Activated T-cell treated with anti-CD3 and anti-CD28 coated beads, Interleukin-2, amount 50 U/mL, for 4 hours (primary cell): Measurements from ENCODE around the gene MAGI1. TPM values are rescaled to one million over a fixed set of nuclear protein-coding genes. Genes with fewer than 3 reads are reported as not detected.

Experiments used
- ATAC-seq, 2 donors: fragments of 200-7000 bp; cut with Tn5 transposase; one replicate each; pipeline ENCODE4 v1.10.0; 2021
- DNase-seq: peaks from one replicate; pipeline ENCODE4 v3.0.0-alpha.2; 2020
- H3K27me3 Mint-ChIP-seq: one replicate; pipeline ENCODE4 v1.8.0; 2021; ENCODE audit warnings: low read depth, mixed read lengths
- H3K36me3 Mint-ChIP-seq: one replicate; pipeline ENCODE4 v1.8.0; 2022; ENCODE audit warnings: mixed read lengths; ENCODE audit not compliant: insufficient read depth
- H3K4me1 Mint-ChIP-seq: one replicate; pipeline ENCODE4 v1.8.0; 2021; ENCODE audit warnings: low read depth, mixed read lengths
- H3K4me3 Mint-ChIP-seq: one replicate; pipeline ENCODE4 v1.8.0; 2021; ENCODE audit warnings: mild to moderate bottlenecking, moderate library complexity, mixed read lengths
- H3K9me3 Mint-ChIP-seq: one replicate; pipeline ENCODE4 v1.8.0; 2021; ENCODE audit warnings: mixed read lengths
- total RNA-seq, 3 donors: library from RNA; stranded (reverse); gene quantifications; one replicate each; pipeline ENCODE4 v1.2.1, GENCODE V29; 2021

MAGI1 gene
- total RNA-seq, 3 donors from 2014 or later: 0.45 to 0.76 (median 0.46) TPM

- Mint-ChIP-seq H3K36me3 (no peaks in the 10 kb centered on the region), H3K4me1 (no peaks in the 10 kb centered on the region), H3K27me3 (no peaks in the 10 kb centered on the region), H3K4me3 (no peak overlapping the region), H3K9me3 (no peaks in the 10 kb centered on the region)
- no peak for ATAC-seq
- DNase-seq: no peak
Measured at GRCh38 chr3:65828706-65829105, 210.0 kb downstream of the MAGI1 start.

- no peaks in the 10 kb centered on the region for H3K36me3 Mint-ChIP-seq
- H3K9me3 Mint-ChIP-seq: no peaks in the 10 kb centered on the region
Measured at GRCh38 chr3:65827076-65827475, 211.6 kb downstream of the MAGI1 start.

GRCh38 chr3:65824166-65824565 lies 214.6 kb downstream of the MAGI1 start:
- Mint-ChIP-seq H3K9me3 (no peaks in the 10 kb centered on the region), H3K4me1 (no peaks in the 10 kb centered on the region), H3K27me3 (no peaks in the 10 kb centered on the region), H3K4me3 (no peak overlapping the region), H3K36me3 (no peaks in the 10 kb centered on the region)
- ATAC-seq (no peak), DNase-seq (no peak)

More at GRCh38 chr3:65827076-65827475, 211.6 kb downstream of the MAGI1 start:
- no peaks in the 10 kb centered on the region for H3K27me3 Mint-ChIP-seq
- H3K4me3 Mint-ChIP-seq: no peak overlapping the region
- no peaks in the 10 kb centered on the region for H3K4me1 Mint-ChIP-seq
- ATAC-seq (no peak), DNase-seq (no peak)

GRCh38 chr3:65820600-65820999 lies 218.1 kb downstream of the MAGI1 start:
- DNase-seq: no peak
- no peak for ATAC-seq
- H3K4me1 Mint-ChIP-seq: no peaks in the 10 kb centered on the region
- H3K9me3 Mint-ChIP-seq: no peaks in the 10 kb centered on the region
- H3K4me3 Mint-ChIP-seq: no peak overlapping the region
- H3K36me3 Mint-ChIP-seq: no peaks in the 10 kb centered on the region
- H3K27me3 Mint-ChIP-seq: no peaks in the 10 kb centered on the region

GRCh38 chr3:65819896-65820295 lies 218.8 kb downstream of the MAGI1 start:
- no peak for ATAC-seq
- no peaks in the 10 kb centered on the region for H3K36me3 Mint-ChIP-seq
- H3K27me3 Mint-ChIP-seq: no peaks in the 10 kb centered on the region
- H3K4me3 Mint-ChIP-seq: no peak overlapping the region
- no peaks in the 10 kb centered on the region for H3K4me1 Mint-ChIP-seq
- H3K9me3 Mint-ChIP-seq: no peaks in the 10 kb centered on the region
- DNase-seq: no peak

DNA sequence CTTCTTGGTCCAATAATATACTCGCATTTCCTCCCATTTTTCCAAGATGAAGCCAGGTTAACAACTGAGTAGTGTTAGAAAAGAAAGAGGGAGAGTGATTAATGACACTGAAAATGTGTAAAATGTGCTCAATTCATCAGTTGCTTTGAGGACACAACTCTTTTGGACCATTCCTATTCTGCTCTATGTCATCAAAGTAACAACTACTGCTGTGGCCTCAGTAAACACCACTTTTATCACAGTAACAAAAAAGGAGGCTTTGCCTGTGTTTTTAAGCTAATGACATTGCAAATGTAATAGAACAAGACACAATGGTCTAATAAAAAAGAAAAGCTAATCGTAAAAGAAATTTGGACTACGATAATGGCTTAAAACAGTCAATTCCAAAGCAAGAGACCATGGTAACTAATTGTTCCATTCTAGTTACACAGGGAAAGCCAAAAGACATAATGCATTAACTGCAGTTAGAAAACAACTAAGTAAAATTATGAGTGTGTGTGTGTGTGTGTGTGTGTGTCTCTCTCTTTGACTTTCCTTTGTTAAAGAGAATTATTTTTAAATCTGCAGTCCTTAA lies 221.1 kb downstream of the MAGI1 start:
- H3K4me1 Mint-ChIP-seq: no peaks in the 10 kb centered on the region
- no peak overlapping the region for H3K4me3 Mint-ChIP-seq
- H3K27me3 Mint-ChIP-seq: no peaks in the 10 kb centered on the region
- H3K36me3 Mint-ChIP-seq: no peaks in the 10 kb centered on the region
- DNase-seq (no peak), ATAC-seq (no peak)
- no peaks in the 10 kb centered on the region for H3K9me3 Mint-ChIP-seq

DNA sequence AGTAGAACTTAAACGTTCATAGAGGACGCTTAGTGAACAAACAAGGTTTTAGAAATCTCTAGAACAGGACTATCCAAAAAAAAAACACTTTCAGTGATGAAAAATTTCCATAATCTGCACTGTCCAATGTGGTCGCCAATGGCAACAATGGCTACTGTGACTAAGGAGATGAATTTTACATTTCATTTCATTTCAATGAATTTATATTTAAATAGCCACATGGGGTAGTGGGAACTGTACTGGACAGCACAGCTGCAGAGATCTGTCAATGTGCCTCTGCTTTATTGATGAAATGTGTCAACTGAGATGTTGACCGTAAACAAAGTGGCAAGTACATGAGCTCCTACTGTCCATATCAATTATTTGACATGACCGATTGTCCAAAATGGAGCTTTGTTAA lies 222.5 kb downstream of the MAGI1 start:
- Mint-ChIP-seq H3K9me3 (no peaks in the 10 kb centered on the region), H3K4me3 (no peak overlapping the region), H3K36me3 (no peaks in the 10 kb centered on the region), H3K4me1 (no peaks in the 10 kb centered on the region), H3K27me3 (no peaks in the 10 kb centered on the region)
- DNase-seq (no peak), ATAC-seq (no peak)

DNA sequence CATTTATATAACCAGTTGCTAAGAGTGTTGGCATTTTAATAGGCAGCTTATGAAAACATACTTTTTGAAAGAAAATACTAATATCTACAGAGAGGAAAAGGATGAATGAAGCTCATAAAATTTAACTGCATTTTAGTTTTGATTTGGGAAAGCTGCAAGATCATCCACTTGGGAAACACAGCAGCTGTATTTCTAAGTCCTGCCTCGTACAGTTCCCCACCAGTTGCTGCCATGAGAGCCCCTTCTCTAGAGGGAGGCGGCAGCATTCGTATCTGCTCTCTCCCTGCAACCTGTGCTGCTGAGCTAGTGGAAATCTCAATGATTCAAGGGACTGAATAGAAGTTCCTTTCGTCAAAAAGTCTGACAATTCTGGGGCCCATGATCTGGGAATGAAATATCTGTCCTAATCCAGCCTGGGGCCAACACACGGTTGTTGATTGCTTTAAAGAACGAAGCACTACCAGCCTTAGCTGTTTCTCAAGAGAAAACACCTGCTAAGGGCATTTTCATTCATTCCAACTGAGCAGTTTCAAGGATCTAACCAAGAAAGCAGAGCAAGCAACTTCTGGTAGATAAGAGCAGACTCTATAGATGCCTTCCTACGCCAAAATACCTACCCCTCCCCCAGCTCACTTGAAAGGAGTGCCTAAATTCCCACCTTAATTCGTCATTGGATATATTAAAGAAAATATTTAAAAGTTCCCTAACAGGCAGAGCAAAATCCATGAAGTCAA lies 223.7 kb downstream of the MAGI1 start:
- no peaks in the 10 kb centered on the region for H3K27me3 Mint-ChIP-seq
- no peak for DNase-seq
- H3K4me3 Mint-ChIP-seq: no peak overlapping the region
- H3K36me3 Mint-ChIP-seq: no peaks in the 10 kb centered on the region
- H3K9me3 Mint-ChIP-seq: no peaks in the 10 kb centered on the region
- H3K4me1 Mint-ChIP-seq: no peaks in the 10 kb centered on the region
- ATAC-seq: no peak

GRCh38 chr3:65811892-65812291 lies 226.8 kb downstream of the MAGI1 start:
- Mint-ChIP-seq H3K4me1 (no peaks in the 10 kb centered on the region), H3K36me3 (no peaks in the 10 kb centered on the region), H3K27me3 (no peaks in the 10 kb centered on the region), H3K9me3 (no peaks in the 10 kb centered on the region), H3K4me3 (no peak overlapping the region)
- DNase-seq: no peak
- no peak for ATAC-seq

GRCh38 chr3:65811086-65811761 lies 227.5 kb downstream of the MAGI1 start:
- Mint-ChIP-seq H3K4me1 (no peaks in the 10 kb centered on the region), H3K27me3 (no peaks in the 10 kb centered on the region), H3K4me3 (no peak overlapping the region), H3K9me3 (no peaks in the 10 kb centered on the region), H3K36me3 (no peaks in the 10 kb centered on the region)
- no peak for ATAC-seq
- no peak for DNase-seq

DNA sequence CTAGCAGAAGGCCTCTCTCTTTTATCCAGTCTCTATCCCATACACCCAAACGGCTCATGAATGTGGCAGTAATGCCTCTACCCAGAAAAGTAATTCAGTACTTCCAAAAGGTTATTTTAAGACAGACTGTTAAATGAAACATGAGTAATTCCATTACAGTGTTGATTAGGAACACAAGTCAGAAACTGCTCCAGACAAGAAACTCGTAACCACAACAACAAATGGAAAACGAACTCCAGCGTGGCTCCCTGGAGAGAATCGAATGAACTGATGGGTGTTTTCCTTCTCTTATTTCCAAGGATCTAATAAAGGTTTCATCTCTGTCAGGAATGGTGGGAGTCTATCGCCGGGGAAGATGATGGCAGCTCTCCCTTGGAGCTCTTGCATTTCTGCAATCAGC lies 228.4 kb downstream of the MAGI1 start:
- no peak overlapping the region for H3K4me3 Mint-ChIP-seq
- no peaks in the 10 kb centered on the region for H3K27me3 Mint-ChIP-seq
- DNase-seq: no peak
- H3K36me3 Mint-ChIP-seq: no peaks in the 10 kb centered on the region
- no peak for ATAC-seq
- H3K9me3 Mint-ChIP-seq: no peaks in the 10 kb centered on the region
- H3K4me1 Mint-ChIP-seq: no peaks in the 10 kb centered on the region

DNA sequence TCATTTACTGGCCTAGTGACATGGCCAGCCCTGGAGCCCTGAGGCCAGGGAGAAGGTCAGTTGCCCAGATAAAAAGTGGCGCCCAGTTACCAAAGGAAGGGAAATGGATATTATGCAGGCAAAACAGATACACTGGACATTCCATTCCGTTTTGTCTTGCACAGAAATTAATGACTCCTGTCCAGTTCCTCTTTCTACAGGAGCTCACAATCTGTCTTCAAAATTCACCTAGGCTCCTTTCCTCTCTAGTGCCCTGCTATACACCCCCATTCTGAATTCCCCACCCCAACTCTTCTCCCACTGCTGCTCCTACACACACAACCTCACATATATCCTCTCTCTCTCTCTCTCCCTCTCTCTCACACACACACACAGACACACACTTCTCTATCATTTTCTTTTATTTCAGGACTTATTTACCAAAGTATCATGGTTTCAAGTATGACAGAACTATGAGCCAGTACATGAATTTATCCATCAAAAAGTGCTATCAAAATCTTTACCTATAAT lies 229.0 kb downstream of the MAGI1 start:
- no peaks in the 10 kb centered on the region for H3K36me3 Mint-ChIP-seq

DNA sequence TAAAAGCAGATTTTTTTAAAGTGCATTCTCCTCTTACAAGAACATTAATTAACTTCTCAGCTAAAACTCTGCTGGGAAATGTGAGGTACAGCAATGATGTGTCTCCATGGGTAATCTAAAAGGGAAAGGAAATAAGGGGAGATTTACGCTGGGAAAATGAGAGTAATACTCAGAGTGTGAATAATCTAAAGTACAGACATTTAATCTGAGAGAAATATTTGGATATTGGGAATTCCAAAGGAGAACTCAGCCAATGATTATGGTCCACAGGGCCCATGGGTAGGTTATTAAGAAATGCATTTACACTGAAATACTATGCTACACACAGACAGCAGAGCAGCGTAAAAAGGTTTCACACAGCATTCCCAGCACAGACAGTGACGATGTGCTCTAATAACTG lies 229.9 kb downstream of the MAGI1 start:
- H3K4me1 Mint-ChIP-seq: no peaks in the 10 kb centered on the region
- H3K9me3 Mint-ChIP-seq: no peaks in the 10 kb centered on the region
- no peaks in the 10 kb centered on the region for H3K27me3 Mint-ChIP-seq
- DNase-seq (no peak), ATAC-seq (no peak)
- H3K36me3 Mint-ChIP-seq: no peaks in the 10 kb centered on the region
- no peak overlapping the region for H3K4me3 Mint-ChIP-seq

More for the DNA sequence above, 229.0 kb downstream of the MAGI1 start:
- Mint-ChIP-seq H3K9me3 (no peaks in the 10 kb centered on the region), H3K27me3 (no peaks in the 10 kb centered on the region), H3K4me1 (no peaks in the 10 kb centered on the region), H3K4me3 (no peak overlapping the region)
- DNase-seq: no peak
- ATAC-seq: no peak

- no peaks in the 10 kb centered on the region for H3K4me1 Mint-ChIP-seq
- ATAC-seq: no peak
- H3K4me3 Mint-ChIP-seq: no peak overlapping the region
- no peak for DNase-seq
- H3K9me3 Mint-ChIP-seq: no peaks in the 10 kb centered on the region
- no peaks in the 10 kb centered on the region for H3K27me3 Mint-ChIP-seq
- H3K36me3 Mint-ChIP-seq: no peaks in the 10 kb centered on the region
Measured at GRCh38 chr3:65808407-65808806, 230.3 kb downstream of the MAGI1 start.

DNA sequence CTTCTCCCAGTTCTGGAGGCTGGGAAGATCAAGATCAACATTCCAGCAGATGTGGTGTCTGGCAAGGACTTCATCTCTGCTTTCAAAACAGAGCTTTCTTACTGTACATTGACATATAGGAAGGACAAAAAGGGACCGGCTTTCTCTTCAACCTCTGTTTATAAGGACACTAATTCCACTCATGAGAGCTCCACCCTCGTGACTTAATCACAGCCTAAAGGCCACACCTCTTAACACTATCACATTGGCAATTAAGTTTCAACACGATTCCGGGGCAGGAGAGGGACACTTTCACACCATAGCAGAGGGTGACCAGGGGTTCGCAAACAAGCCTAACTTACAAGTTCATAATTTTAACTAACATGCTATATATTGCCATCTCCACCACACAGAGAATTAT lies 231.5 kb downstream of the MAGI1 start:
- no peak for ATAC-seq

More for the DNA sequence above, 231.5 kb downstream of the MAGI1 start:
- H3K27me3 Mint-ChIP-seq: no peaks in the 10 kb centered on the region
- H3K9me3 Mint-ChIP-seq: no peaks in the 10 kb centered on the region
- no peaks in the 10 kb centered on the region for H3K36me3 Mint-ChIP-seq
- H3K4me3 Mint-ChIP-seq: no peak overlapping the region
- DNase-seq: no peak
- H3K4me1 Mint-ChIP-seq: no peaks in the 10 kb centered on the region
